GM19023 (cell line): Measurements from ENCODE around the gene TDRD10.

Source experiments
- ATAC-seq: cut with Tn5 transposase; IDR thresholded peaks from one replicate; pipeline ENCODE4 v1.9.1; 2021; ENCODE audit warnings: mild to moderate bottlenecking, moderate library complexity; ENCODE audit not compliant: unreplicated experiment

The TDRD10 gene

DNA sequence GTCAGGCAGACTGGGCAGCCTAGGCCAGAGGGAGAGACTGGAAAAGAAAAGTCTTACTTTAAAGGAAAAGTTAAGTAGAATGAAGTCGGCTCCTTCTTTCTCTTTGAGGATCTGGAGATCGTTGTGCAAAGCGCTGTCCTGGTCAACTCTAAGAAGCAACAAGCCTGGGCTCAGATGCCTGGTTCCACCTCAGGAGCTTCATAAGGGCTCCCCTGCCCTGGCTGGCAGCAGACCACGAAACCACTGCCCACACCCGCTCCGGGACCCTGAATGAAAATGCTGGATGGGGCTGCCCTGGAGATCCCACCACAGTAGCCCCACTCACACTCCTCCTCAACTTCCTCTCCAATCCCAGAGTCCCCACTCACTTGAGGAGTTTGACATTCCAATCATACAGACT lies 50.0 kb downstream of the TDRD10 start:
- no peak for ATAC-seq

DNA sequence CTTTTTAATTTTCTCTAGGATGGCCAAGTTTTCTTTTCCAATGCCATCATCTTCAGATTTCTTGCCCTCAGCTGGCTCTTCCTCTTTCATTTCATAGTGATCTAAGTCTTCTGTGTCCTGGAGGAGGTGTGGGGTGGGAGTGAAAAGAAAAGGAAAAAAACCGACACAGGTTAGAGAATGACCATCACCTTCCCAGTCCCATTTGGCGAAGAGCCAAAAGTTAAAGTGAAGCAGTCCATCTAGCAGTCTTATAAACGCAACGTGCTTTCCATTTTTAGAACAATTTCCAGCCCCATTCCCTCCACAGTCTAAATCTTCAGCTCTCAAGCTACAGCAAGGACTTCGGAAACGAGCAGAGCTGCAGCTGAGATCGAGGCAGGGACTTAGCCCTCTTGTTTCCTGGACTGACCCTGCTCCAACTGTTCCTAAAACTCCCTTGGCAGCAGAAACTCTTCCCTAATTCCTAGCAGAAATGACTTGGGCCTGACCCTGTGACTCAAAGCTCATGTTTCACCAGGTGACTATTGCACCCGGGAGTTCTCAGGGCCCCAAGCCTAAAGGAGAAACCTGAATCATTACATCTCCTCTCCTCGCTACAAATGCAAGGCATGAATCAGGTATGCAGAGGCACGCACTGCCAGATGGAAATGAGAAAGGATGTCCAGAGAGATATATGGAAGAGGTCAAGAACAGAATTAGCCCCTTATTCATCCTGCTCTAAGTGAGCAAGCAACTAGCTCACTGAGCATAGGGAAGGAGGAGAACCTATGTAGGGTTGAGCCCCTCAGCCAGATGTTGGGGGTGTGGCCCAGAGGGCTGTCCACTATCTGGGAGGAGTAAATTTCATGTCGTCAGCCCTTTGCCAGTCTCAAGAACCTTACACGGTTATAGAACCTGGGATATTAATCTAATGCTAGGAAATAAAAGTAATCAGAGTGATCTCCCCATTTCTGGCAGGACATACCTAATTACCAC lies 51.3 kb downstream of the TDRD10 start:
- no peak for ATAC-seq

DNA sequence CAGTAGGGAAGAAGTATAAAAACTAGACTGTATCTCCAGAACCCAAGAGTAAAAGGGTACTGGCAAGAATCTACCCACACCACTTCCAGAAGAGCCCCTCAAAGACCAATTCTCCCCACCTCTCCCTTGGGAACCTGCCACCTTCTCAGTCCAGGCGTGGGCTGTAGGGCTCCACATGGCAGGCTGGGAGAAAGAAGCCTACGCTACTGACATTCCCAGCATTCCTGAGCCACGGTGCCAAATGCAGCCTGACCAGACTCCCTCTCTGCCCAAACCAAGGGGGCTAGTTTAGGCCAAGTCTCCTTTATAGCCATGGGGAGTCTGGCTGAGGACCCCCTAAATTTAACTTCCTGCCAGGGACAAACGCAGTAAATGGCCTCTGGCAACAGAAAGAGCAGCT lies 54.4 kb downstream of the TDRD10 start:
- ATAC-seq: no peak

- no peak for ATAC-seq
These were observed 55.4 kb downstream of the TDRD10 start for GRCh38 chr1:154557248-154557938.

DNA sequence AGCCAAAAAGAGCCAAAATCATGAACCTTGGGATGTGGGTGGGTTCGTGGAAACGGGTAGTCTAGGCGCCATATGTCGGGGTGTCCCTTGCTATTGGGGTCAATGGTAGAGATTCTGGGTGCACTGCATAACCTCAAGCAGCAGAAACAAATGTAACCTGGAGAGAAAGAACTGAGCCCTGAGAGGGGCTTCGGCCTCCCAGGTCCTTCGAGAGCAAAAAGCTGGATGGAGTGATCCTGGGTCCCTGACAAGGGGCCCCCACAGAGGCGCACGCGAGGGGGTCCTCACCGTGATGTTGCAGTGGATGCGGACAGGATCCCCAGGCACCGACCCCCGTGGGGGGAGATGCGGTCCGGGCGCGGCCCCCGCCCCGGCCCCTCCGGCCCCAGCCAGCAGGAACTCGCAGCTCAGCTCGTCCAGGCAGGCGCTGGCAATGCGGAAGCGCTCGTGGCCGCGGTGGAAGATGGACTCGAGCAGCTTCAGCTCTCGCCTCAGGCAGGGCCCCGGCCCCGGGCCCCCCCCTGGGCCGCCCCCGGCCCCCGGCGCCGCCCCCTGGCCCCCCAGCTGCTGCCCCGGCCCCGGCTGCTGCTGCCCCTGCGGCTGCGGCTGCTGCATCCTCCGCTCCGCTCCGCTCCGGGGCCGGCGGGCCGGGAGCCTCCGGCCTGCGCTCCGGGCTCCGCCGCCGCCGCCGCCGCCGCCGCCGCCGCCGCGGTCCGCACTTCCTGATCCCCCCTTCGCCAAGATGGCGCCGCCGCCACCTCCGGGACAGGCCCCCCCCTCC lies 56.1 kb downstream of the TDRD10 start, which contains the start of gene UBE2Q1:
UBE2Q1 (minus strand) TSS at position 724 of the 781 bp plus-strand sequence; CDS start at position 615, 109 bp downstream.
- peak; percentile 13 for ATAC-seq

GRCh38 chr1:154558720-154559465 lies 56.9 kb downstream of the TDRD10 start:
- peak; percentile 90 for ATAC-seq

- peak; percentile 28 for ATAC-seq
These were observed 57.5 kb downstream of the TDRD10 start for GRCh38 chr1:154559466-154560044.

GRCh38 chr1:154565876-154566275 lies 63.9 kb downstream of the TDRD10 start:
- no peak for ATAC-seq

GRCh38 chr1:154567386-154568156 lies 65.6 kb downstream of the TDRD10 start, which contains the start of gene CHRNB2:
Gene CHRNB2 (plus strand): TSS chr1:154567778. CDS start chr1:154568045, 267 bp downstream.
- peak; percentile 55 for ATAC-seq

- ATAC-seq: no peak
These were observed 66.3 kb downstream of the TDRD10 start for GRCh38 chr1:154568157-154568815.

DNA sequence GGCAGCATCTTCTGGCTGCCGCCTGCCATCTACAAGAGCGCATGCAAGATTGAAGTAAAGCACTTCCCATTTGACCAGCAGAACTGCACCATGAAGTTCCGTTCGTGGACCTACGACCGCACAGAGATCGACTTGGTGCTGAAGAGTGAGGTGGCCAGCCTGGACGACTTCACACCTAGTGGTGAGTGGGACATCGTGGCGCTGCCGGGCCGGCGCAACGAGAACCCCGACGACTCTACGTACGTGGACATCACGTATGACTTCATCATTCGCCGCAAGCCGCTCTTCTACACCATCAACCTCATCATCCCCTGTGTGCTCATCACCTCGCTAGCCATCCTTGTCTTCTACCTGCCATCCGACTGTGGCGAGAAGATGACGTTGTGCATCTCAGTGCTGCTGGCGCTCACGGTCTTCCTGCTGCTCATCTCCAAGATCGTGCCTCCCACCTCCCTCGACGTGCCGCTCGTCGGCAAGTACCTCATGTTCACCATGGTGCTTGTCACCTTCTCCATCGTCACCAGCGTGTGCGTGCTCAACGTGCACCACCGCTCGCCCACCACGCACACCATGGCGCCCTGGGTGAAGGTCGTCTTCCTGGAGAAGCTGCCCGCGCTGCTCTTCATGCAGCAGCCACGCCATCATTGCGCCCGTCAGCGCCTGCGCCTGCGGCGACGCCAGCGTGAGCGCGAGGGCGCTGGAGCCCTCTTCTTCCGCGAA lies 69.4 kb downstream of the TDRD10 start:
- no peak for ATAC-seq

DNA sequence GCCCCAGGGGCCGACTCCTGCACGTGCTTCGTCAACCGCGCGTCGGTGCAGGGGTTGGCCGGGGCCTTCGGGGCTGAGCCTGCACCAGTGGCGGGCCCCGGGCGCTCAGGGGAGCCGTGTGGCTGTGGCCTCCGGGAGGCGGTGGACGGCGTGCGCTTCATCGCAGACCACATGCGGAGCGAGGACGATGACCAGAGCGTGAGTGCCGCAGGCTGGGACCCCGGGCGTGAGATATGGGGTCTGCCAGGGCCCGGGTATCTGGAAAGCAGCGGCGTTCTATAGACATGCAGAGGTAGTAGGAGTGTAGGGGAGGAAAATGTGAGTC lies 69.9 kb downstream of the TDRD10 start:
- no peak for ATAC-seq

GRCh38 chr1:154572468-154573167 lies 70.6 kb downstream of the TDRD10 start:
- no peak for ATAC-seq

DNA sequence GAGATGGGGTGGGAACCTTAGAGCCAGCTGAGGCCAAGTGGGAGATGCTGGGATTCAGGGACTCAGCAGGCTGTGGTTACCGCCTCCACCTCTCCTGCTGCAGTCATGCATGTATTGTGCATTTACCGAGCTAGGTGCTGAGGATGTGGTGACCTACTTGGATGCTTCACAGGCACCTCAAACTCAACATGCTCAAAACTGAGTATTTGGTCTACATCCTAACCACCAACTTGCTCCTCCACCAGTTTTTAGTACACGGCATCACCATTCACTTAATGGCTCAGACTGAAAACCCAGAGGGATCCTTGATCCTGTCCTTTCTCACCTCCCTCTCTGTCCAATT lies 71.1 kb downstream of the TDRD10 start:
- no peak for ATAC-seq

DNA sequence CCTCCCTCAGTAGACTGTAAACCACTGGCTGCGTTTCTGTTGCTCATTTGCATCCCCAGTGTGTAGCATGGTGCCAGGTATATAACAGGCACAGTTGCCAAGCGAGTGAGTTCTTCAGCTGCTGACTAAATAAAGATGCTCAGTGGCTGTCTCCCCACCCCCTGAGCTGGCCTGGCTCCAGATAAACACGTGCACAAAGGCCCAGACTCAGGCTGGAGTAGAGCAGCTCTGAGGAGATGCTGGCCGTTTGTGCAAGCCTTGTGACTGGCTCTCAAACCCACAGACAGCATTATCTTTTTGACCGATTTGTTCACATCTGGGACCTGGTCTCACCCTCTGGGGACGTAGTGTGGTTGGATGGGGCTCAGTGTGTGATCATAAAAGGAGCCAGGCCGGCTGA lies 72.7 kb downstream of the TDRD10 start:
- no peak for ATAC-seq

- no peak for ATAC-seq
These were observed 73.3 kb downstream of the TDRD10 start for GRCh38 chr1:154575147-154575927.
